HepG2 (cell line): ENCODE results near the gene SPINK4. TPM values are rescaled to one million over a fixed set of nuclear protein-coding genes. Genes with fewer than 3 reads are reported as not detected.

Experiments used
- CHD4 ChIP-seq: fragments of 200-600 bp; sonication (generic); IDR thresholded peaks from 2 replicates; pipeline ENCODE4 v1.7.0; 2017; ENCODE audit warnings: mild to moderate bottlenecking, low read length, borderline replicate concordance
- NFIC ChIP-seq: IDR thresholded peaks from 2 replicates; pipeline ENCODE4 v1.6.1; 2012; ENCODE audit warnings: mild to moderate bottlenecking, low read length, inconsistent platforms
- SCMH1 ChIP-seq: sonication (generic); formaldehyde crosslinking; IDR thresholded peaks from 2 replicates; pipeline ENCODE4 v1.9.0; 2021; ENCODE audit warnings: missing genetic modification reagents, mild to moderate bottlenecking, borderline replicate concordance
- ZNF24 ChIP-seq: fragments of 450-650 bp; IDR thresholded peaks from 2 replicates; pipeline ENCODE4 v1.6.1; 2017; ENCODE audit warnings: antibody characterized with exemption, mild to moderate bottlenecking
- ZNF660 ChIP-seq: sonication (generic); formaldehyde crosslinking; IDR thresholded peaks from 2 replicates; pipeline ENCODE4 v1.5.1; 2020; ENCODE audit warnings: mild to moderate bottlenecking, low read depth, missing genetic modification reagents, borderline replicate concordance
- ZNF839 ChIP-seq: sonication (generic); formaldehyde crosslinking; IDR thresholded peaks from 2 replicates; pipeline ENCODE4 v1.4.0; 2020; ENCODE audit warnings: missing genetic modification reagents, mild to moderate bottlenecking, borderline replicate concordance
- ZNF878 ChIP-seq: sonication (generic); formaldehyde crosslinking; IDR thresholded peaks from 2 replicates; pipeline ENCODE4 v1.8.1; 2023; ENCODE audit warnings: mild to moderate bottlenecking, missing genetic modification reagents, moderate library complexity
- polyA plus RNA-seq, 8 experiments: library from polyadenylated mRNA; depleted of rRNA in 3 of 8; stranded (reverse) in 7 of 8; unstranded in 1 of 8; fragments of >200 nt; fragmentation: Illumina TruSeq in 4 of 8; extraction: Trizol in 4 of 8; gene quantifications; 2 replicates each; pipeline versions ENCODE4 v1.2.1 to v1.2.3, GENCODE V29; 2011 to 2016; ENCODE audit warnings: low read depth in 4 of 8, missing spikeins in 1 of 8, mixed read lengths in 1 of 8; ENCODE audit not compliant: insufficient read depth in 1 of 8
- total RNA-seq, 5 experiments: library from RNA; depleted of rRNA; stranded (reverse); fragments of >200 nt; fragmentation: Illumina TruSeq; extraction: Trizol; gene quantifications; 2 replicates each; pipeline ENCODE4 v1.2.3, GENCODE V29; 2016; ENCODE audit warnings: low read depth in 1 of 5
- TF ChIP-seq, protein P1 (sequence below): IDR thresholded peaks from 2 replicates; pipeline ENCODE4 v1.4.0; 2020; ENCODE audit warnings: mild to moderate bottlenecking, missing genetic modification reagents
- TF ChIP-seq, protein P2 (sequence below): sonication (generic); formaldehyde crosslinking; IDR thresholded peaks from one replicate; pipeline ENCODE4 v1.5.1; 2020; ENCODE audit warnings: mild to moderate bottlenecking, missing genetic modification reagents; ENCODE audit errors: not compliant biosample characterization
- TF ChIP-seq, protein P3 (sequence below): sonication (generic); formaldehyde crosslinking; conservative IDR thresholded peaks from 2 replicates; pipeline ENCODE4 v1.4.0; 2020; ENCODE audit warnings: missing genetic modification reagents
- TF ChIP-seq, protein P4 (sequence below): sonication (generic); formaldehyde crosslinking; IDR thresholded peaks from 2 replicates; pipeline ENCODE4 v1.5.1; 2020; ENCODE audit warnings: missing genetic modification reagents, mild to moderate bottlenecking, borderline replicate concordance
- TF ChIP-seq, protein P5 (sequence below): sonication (generic); formaldehyde crosslinking; IDR thresholded peaks from 2 replicates; pipeline ENCODE4 v1.9.0; 2021; ENCODE audit warnings: missing genetic modification reagents, mild to moderate bottlenecking, borderline replicate concordance

The SPINK4 gene
- total and polyA plus RNA-seq, 2 of the 13 experiments (the other 11 are each of a cell fraction or from before 2014, with no cell fraction given) = 0.53 to 3.4 TPM

DNA sequence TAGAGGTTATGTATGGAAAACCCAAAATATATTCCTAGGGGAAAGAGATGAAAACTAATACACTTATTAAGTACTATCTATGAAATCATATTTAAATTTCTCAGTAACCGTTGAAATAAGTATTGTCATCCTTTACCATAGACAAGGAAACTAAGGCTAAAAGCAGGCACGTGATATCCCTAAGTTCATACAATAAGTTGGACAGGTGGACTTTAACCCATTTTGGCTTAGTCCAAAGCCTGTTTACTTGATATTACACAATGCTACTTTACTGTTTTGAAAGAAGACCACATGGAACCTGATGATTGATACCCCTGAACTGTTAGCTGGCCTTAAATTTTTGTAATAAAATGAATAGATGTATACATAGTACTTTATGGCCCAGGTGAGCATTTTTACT, 53.8 kb downstream of the SPINK4 start (continued):
- TF ChIP-seq, protein P1, sequence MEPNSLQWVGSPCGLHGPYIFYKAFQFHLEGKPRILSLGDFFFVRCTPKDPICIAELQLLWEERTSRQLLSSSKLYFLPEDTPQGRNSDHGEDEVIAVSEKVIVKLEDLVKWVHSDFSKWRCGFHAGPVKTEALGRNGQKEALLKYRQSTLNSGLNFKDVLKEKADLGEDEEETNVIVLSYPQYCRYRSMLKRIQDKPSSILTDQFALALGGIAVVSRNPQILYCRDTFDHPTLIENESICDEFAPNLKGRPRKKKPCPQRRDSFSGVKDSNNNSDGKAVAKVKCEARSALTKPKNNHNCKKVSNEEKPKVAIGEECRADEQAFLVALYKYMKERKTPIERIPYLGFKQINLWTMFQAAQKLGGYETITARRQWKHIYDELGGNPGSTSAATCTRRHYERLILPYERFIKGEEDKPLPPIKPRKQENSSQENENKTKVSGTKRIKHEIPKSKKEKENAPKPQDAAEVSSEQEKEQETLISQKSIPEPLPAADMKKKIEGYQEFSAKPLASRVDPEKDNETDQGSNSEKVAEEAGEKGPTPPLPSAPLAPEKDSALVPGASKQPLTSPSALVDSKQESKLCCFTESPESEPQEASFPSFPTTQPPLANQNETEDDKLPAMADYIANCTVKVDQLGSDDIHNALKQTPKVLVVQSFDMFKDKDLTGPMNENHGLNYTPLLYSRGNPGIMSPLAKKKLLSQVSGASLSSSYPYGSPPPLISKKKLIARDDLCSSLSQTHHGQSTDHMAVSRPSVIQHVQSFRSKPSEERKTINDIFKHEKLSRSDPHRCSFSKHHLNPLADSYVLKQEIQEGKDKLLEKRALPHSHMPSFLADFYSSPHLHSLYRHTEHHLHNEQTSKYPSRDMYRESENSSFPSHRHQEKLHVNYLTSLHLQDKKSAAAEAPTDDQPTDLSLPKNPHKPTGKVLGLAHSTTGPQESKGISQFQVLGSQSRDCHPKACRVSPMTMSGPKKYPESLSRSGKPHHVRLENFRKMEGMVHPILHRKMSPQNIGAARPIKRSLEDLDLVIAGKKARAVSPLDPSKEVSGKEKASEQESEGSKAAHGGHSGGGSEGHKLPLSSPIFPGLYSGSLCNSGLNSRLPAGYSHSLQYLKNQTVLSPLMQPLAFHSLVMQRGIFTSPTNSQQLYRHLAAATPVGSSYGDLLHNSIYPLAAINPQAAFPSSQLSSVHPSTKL = peak; percentile 90
- TF ChIP-seq ZNF878 (CRISPR knock-in tag) = no peak
- no peak for TF ChIP-seq CHD4
- TF ChIP-seq, protein P2, sequence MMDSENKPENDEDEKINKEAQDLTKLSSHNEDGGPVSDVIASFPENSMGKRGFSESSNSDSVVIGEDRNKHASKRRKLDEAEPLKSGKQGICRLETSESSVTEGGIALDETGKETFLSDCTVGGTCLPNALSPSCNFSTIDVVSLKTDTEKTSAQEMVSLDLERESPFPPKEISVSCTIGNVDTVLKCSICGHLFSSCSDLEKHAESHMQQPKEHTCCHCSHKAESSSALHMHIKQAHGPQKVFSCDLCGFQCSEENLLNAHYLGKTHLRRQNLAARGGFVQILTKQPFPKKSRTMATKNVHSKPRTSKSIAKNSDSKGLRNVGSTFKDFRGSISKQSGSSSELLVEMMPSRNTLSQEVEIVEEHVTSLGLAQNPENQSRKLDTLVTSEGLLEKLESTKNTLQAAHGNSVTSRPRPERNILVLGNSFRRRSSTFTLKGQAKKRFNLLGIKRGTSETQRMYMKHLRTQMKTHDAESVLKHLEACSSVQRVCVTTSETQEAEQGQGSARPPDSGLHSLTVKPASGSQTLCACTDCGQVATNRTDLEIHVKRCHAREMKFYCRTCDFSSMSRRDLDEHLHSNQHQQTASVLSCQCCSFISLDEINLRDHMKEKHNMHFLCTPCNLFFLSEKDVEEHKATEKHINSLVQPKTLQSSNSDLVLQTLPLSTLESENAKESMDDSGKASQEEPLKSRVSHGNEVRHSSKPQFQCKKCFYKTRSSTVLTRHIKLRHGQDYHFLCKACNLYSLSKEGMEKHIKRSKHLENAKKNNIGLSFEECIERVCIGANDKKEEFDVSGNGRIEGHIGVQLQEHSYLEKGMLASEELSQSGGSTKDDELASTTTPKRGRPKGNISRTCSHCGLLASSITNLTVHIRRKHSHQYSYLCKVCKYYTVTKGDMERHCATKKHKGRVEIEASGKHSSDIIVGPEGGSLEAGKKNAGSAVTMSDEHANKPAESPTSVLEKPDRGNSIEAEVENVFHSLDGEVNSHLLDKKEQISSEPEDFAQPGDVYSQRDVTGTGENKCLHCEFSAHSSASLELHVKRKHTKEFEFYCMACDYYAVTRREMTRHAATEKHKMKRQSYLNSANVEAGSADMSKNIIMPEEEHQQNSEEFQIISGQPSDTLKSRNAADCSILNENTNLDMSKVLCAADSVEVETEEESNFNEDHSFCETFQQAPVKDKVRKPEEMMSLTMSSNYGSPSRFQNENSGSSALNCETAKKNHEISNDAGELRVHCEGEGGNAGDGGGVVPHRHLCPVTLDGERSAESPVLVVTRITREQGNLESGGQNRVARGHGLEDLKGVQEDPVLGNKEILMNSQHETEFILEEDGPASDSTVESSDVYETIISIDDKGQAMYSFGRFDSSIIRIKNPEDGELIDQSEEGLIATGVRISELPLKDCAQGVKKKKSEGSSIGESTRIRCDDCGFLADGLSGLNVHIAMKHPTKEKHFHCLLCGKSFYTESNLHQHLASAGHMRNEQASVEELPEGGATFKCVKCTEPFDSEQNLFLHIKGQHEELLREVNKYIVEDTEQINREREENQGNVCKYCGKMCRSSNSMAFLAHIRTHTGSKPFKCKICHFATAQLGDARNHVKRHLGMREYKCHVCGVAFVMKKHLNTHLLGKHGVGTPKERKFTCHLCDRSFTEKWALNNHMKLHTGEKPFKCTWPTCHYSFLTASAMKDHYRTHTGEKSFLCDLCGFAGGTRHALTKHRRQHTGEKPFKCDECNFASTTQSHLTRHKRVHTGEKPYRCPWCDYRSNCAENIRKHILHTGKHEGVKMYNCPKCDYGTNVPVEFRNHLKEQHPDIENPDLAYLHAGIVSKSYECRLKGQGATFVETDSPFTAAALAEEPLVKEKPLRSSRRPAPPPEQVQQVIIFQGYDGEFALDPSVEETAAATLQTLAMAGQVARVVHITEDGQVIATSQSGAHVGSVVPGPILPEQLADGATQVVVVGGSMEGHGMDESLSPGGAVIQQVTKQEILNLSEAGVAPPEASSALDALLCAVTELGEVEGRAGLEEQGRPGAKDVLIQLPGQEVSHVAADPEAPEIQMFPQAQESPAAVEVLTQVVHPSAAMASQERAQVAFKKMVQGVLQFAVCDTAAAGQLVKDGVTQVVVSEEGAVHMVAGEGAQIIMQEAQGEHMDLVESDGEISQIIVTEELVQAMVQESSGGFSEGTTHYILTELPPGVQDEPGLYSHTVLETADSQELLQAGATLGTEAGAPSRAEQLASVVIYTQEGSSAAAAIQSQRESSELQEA (CRISPR knock-in tag) = no peak
- no peak for TF ChIP-seq ZNF839 (CRISPR knock-in tag)
- TF ChIP-seq, protein P3, sequence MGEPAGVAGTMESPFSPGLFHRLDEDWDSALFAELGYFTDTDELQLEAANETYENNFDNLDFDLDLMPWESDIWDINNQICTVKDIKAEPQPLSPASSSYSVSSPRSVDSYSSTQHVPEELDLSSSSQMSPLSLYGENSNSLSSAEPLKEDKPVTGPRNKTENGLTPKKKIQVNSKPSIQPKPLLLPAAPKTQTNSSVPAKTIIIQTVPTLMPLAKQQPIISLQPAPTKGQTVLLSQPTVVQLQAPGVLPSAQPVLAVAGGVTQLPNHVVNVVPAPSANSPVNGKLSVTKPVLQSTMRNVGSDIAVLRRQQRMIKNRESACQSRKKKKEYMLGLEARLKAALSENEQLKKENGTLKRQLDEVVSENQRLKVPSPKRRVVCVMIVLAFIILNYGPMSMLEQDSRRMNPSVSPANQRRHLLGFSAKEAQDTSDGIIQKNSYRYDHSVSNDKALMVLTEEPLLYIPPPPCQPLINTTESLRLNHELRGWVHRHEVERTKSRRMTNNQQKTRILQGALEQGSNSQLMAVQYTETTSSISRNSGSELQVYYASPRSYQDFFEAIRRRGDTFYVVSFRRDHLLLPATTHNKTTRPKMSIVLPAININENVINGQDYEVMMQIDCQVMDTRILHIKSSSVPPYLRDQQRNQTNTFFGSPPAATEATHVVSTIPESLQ (CRISPR knock-in tag) = no peak
- TF ChIP-seq, protein P4, sequence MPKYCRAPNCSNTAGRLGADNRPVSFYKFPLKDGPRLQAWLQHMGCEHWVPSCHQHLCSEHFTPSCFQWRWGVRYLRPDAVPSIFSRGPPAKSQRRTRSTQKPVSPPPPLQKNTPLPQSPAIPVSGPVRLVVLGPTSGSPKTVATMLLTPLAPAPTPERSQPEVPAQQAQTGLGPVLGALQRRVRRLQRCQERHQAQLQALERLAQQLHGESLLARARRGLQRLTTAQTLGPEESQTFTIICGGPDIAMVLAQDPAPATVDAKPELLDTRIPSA (CRISPR knock-in tag) = no peak
- TF ChIP-seq ZNF24 = no peak
- TF ChIP-seq NFIC = peak; percentile 74; the same call in 1 of the 2 replicates
- TF ChIP-seq SCMH1 = no peak
- TF ChIP-seq, protein P5, sequence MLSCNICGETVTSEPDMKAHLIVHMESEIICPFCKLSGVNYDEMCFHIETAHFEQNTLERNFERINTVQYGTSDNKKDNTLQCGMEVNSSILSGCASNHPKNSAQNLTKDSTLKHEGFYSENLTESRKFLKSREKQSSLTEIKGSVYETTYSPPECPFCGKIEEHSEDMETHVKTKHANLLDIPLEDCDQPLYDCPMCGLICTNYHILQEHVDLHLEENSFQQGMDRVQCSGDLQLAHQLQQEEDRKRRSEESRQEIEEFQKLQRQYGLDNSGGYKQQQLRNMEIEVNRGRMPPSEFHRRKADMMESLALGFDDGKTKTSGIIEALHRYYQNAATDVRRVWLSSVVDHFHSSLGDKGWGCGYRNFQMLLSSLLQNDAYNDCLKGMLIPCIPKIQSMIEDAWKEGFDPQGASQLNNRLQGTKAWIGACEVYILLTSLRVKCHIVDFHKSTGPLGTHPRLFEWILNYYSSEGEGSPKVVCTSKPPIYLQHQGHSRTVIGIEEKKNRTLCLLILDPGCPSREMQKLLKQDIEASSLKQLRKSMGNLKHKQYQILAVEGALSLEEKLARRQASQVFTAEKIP (CRISPR knock-in tag) = no peak
- no peak for TF ChIP-seq ZNF660 (CRISPR knock-in tag)
